Kidney glomerular epithelial cell (primary cell): ENCODE results near the gene PIP5K1C.
A peak's percentile ranks its signal among the peaks of the same experiment; 100 is the strongest.

Experiments
- DNase-seq: peaks from one replicate; lab custom pipeline; 2025; lab: John Stamatoyannopoulos, UW

PIP5K1C gene

DNA sequence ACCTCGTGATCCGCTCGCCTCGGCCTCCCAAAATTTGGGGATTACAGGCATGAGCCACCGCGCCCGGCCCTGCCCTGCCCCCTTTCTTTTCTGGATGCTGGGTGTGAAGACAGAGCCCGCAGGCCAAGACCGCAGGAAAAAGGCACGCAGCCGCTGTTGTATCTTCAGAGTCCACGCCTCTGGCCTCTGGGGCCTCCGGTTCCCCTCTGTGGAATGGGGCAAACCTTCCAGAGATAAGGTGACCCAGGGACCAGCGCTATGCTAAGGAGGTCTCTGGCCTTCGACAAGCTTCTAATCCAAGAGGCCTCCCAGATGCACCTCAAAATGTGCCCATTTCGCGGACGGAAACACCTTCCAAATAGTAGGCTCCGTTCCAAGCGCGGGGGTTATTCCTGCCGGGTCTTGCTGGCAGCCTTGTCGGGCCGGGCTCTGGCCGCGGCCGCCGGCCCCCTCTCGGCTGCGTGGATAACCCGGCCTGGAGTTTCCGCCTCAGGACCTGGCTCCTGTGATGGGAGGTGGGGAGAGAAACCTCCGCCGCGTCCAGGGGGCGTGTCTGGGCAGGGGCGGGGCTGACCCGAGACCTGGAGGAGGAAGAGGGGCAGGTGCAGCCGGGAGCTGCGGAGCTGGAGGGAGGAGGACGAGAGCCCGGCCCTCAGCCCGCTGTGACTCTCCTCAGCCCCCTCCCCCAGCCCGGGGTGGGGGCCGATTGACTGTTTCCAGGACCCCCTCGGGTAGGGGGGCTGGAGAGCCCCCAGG is 21.0 kb upstream of the PIP5K1C start:
- DNase-seq, result peak; percentile 64

DNA sequence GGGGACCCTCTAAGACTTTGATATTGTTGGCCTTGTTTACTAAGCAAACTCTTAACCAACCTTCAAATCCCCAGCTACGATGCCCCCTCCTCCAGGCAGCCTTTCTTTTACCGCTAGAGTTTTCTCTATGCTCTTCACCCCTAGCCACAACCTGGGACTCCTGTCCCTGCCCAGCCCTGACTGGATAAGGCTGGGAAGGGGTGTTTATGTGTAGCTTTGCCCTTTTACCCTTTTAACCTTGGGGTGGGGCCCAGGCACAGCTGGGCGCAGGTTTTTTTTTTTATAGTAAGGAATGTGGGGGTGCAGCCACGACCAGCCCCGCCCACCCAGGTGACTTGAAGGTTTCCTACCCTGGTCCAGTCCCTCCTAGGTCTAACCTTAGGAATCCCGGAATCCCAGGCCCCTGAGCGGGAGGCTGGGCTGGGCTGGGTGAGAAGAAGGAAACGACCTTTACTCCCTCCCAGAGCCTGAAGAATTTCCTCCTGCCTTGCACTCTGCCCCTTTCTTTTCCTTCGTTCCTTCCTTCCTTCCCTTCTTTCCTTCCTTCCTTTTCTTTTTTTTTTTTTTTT is 20.2 kb upstream of the PIP5K1C start:
- no peak for DNase-seq

DNA sequence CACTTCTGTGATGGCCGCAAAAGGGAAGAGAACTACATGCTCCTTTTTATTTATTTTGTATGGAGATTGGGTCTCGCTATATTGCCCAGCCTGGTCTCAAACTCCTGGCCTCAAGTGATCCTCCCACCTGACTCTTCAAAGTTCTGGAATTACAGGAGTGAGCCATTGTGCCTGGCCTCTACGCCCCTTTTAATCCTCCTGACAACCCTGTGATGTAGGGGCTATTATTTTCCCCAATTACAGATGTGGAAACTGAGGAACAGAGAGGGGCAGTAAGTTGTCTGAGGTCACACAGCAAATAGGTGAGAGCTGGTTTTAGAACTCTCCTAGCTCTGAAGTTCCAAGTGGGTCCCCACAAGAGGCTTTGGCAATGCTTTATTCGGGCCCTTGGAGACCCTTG is 19.6 kb upstream of the PIP5K1C start:
- DNase-seq, result no peak

DNA sequence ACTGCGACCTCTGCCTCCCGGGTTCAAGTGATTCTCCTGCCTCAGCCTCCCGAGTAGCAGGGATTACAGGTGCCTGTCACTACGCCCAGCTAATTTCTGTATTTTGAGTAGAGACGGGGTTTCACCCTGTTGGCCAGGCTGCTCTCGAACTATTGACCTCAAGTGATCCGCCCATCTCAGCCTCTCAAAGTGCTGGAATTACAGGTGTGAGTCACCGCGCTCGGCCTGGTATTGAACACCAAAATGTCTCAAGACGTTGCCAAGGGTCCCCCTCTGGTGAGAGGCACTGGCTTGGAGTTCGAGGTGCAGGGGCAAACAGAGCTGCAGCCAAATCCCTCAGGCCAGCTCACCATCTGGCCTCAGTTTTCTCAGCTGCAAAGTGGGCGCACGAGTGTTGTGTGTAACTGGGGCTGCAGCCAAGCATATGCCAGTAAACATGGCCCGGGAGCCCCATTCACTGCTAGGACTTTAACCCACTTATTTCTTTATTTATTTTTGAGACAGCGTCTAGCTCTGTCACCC is 15.9 kb upstream of the PIP5K1C start:
- no peak for DNase-seq

DNA sequence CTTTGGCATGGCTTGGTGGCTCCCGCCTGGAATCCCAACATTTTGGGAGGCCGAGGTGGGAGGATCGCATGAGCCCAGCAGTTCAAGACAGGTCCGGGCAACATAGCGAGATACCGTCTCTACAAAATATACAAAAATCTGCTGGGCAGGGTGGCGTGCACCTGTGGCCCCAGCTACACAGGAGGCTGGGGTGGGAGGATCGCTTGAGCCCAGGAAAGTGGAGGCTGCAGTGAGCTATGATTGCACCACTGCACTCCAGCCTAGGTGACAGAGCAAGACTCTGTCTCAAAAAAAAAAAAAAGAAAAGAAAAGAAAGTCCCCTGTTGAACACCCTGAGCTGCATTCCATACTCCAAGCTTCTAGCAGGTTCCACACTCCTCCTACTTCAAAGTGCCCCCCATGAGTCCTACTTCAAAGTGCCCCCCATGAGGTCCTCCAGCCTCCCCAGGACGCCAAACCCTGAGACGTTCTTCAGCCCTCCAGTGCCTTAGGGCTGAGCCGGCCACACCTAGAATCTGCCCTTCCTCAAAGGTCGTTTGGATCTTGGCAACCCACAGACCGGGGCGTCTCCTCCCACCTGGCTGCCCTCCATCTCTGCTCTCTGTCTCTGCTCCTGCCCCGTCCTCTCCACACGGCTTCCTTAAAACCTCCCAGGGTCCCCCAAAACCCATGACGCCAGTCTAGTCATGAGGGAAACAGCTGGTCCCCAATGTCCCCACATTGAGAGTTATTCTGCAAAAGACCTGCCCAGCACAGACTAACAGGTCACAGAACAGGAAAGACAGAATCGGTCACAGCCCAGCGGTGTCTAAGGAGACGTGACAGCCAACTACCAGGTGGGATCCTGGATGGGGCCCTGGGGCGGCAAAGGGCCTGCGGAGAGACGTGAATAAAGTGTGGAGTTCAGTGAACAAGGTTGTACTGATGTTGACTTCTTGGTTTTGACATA is 12.7 kb upstream of the PIP5K1C start:
- DNase-seq, result no peak

DNA sequence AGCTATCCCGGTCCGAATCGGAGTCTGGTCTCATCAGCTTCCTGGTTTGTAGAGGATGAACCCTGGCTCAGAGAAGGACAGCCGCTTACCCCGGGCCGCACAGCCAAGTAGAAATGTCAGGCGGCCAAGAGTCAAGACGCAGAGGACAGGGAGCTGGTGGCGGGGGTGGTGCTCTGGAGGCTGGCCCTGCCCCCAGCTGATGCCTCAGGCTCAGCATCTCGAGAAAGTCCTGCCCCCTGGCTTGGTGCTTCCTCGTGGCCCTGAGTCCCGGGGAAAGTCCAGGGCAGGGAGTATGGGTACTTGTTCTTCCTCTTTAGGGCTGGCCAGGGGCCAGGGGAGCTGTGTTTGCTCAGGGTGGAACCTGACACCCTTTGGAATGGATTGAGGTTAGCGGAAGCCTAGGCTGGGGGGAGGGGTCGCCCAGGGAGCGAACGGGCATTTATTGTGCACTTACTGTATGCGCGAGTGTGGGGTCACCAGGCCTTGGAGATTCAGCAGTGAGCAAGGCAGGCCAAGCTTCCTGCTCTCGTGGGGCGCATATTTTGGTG is 10.1 kb upstream of the PIP5K1C start:
- DNase-seq, result no peak

DNA sequence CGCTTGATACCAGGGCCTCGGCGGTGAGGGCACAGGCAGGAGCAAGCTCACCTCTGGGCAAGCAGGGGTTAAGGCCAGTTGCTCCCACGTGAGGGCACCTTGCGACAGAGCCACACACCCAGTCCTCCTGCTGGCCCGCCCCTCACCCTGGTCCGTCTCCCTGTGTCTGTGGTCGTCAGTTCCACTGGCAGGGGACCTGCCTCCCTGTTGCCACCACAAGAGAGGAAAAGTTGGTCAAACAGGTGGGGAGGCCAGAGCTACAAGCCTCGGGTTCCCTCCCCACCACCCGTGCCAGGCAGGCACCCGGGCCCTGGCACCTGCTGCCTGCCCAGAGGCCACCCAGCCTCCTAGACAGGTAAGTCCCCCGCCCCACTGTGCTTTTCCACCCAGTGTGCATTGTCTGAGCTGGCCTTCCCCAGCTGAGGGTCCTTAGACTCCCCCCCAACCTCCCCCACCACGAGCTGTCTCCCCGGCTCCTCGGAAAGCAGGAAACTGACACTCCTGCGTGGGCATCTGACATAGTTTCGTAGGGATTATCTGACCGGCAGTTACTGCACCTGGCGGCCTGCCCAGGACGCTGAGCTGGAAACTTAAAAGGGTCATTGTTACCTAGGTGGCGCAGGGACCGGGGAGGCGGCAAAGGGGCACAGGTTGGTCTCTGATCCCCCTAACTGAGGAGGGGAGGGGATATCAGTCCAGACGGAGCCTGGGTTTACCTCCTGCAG is 8.1 kb upstream of the PIP5K1C start, which contains the start of gene TJP3:
Gene TJP3, plus strand, starts transcription at position 178 of the 725 bp plus-strand sequence. CDS start 20,049 bp downstream, outside the sequence.
- no peak for DNase-seq

DNA sequence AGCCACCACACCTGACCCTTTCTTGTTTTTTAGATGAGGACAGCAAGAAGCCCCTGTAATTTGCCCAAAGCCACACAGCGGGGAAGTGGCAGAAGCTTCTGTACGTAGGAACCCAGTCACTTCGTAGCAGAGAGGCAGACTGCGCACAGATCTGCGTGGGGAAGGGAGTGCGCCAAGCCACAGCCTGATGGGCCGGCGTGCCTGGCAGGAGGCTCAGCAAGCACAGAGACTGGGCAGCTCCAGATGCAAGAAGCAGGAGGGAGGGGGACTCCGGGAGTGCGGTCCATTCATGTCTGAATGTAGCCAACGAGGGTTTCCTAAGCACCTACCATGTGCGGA is 7.6 kb upstream of the PIP5K1C start:
- no peak for DNase-seq

DNA sequence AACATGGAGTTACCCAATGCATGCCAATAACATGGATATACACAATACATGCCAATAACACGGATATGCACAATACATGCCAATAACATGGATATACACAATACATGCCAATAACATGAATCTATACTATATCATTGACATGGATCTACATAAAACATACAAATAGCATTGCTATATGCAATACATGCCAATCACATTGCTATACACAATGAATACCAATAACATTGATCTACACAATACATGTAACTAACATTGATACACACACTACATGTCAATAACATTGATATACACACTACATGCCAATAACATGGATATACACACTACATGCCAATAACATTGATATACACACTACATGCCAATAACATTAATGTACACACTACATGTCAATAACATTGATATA is 932 bp upstream of the PIP5K1C start:
- DNase-seq, result no peak

DNA sequence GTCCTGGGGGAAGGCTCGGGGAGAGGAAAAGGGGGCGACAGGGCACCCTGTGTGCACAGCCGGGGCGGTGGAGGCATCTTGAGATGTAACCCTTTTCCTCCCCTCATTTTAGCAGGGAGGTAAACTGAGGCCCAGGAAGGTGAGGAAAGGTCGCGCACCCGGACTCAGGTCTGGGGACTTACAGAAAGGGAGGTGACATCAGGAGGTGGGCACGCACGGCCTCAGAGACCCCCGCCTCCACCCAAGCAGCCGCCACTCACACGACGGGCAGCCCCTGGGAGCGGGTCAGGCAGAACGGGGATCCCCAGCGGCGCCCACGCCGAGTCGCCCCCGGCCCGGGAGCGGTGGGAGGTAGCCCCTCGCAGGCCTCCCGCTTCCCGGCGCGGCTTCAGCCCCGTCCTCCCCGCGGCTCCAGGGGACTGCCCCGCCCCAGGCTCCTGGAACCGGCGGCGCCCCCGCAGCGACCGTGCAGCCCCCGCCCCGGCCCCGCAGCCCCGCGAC is 477 bp downstream of the PIP5K1C start:
- DNase-seq, result no peak

DNA sequence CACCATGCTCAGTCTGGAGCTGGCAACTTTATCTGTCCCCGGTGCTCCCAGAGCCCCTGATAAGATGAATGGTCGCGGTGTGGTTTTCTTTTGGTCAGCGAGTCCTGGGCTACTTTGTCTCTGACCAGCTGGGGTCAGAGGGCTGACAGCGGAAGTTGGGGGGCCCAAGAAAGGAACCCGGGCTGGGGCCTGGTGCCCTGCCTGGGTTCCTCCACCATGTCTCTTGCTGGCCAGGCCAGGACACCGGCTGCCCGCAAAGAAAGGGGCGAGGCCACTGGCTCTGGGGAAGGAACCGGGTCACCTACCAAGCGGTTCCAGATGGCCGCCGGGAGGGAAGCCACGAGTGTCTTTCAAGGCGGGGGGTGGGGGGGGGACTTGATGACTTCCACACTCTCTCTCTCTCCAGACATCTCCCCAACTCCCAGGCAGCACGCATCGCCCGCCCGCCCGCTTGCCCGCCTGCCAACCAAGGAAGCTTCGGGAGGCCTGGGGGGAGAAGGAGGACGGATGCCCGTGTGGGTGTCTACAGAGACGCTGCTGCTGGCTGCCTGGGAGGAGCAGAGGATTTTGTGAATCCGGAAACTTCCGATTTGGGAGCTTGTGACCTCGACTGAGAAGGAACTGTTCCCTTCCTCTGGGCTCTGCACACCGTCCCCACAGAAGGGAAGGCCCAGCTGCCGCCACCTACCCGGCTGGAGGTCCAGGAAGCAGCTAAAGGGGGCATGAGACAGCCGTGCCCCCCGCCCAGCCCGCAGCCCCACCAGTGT is 1.1 kb downstream of the PIP5K1C start:
- no peak for DNase-seq

DNA sequence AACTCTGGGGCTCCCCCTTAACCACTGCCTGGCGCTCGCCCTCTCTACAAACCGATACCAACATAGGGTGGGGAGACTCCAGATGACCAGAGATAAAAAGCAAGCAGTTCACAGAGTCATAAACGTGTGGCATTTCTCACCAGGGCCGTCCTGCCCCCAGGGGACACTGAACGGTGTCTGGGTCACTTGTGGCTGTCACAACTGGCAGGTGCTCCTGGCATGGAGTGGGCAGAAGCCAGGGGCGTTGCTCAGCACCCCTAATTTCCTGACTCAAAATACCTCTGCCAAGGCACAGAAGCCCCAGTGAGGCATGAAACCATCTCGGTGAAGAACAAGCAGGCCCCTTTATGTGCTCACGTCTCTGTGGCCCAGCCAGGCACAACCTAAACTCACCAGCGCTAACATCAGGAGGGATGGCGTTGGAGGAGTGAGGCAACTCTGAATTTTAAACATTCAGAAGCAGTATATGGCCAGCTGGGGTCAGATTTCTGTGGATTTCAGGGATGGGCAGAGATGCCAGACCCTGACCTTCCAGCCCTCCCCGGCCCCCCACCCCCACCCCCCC is 1.8 kb downstream of the PIP5K1C start:
- DNase-seq, result no peak

DNA sequence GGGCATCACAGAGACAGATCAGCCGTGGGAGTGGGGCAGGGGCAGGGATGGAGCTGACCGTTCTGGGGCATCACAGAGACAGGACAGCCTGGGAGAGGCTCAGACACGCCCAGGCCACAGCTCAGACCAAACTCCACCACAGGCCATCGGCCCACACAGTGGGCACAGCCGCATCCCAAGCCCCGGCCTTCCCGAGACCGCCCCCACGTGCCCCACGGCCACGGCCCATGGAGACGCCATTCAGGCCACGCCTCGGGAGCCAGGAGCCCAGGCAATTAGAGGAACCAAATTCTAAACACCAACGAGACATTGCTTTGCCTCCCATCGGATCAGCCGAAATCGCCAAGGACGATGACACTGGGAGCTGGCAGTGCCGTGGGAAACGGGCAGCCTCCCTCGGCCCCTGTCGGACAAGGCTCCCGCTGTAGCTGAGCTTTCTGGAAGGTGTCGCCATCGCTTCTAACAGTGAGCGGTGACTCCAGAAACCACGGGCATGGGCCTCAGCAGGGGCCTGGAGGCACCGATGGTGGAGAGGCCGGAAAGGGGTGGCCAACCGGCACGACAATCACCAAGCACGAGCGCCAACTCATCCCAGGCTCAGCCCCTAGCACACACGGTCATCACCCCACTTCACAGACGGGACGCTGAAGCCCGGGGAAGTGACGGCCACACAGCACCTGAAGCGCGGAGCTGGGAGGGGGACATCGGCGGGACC is 2.4 kb downstream of the PIP5K1C start:
- DNase-seq, result no peak

DNA sequence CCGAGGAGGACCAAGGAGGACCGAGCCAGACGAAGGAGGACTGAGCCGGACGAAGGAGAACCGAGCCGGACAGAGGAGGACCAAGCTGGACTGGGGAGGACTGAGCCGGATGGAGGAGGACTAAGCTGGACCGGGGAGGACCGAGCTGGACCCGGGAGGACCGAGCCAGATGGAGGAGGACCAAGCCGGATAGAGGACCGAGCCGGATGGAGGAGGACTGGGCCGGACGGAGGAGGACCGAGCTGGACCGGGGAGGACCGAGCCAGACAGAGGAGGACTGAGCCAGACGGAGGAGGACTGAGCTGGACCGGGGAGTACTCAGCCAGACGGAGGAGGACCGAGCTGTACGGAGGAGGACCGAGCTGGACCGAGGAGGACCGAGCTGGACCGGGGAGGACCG is 3.2 kb downstream of the PIP5K1C start:
- DNase-seq, result no peak

DNA sequence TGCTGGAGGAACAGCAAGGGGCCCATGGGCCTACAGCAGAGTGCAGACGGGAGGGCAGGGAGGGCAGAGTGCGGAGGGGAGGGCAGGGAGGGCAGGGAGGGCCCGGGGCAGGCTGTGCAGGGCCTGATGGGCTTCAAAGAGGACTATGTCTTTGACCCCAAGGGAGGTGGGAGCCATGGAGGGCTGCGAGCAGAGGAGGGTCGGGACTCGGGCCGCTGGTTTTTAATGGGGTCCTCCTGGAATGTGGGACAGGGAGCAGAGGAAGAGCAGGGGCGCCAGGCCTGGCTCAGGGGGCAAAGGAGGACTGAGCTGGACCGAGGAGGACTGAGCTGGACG is 3.6 kb downstream of the PIP5K1C start:
- DNase-seq, result no peak

DNA sequence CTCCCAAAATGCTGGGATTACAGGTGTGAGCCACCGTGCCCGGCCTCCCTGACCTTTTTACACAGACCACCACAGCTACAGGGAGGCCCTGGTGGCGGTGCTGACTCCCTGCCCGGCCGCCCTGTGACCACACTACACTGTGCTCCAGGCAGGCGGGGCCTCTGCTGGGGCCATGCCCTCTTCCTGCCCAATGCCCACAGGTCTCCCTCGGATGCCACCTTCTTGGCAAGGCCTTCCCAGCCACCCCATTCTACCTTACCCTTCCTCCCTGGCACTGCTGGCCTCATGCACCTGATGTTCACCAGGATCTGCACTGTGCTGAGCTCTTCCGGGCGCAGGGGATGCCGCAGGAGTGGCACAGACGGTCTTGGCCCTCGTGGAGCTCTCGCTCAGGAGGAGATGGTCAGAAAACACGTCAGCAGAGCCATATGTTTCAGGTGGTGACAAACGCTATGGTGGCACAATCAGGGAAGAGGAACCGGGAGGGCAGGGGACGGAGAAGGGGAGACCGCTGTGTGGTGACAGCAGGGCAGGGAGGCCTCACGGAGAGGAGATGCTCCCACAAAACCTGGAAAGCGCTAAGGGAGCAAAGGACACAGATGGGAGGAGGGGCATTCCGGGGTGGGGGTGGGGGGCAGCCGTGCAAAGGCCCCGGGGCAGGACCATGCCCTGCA is 4.1 kb downstream of the PIP5K1C start:
- DNase-seq, result no peak

DNA sequence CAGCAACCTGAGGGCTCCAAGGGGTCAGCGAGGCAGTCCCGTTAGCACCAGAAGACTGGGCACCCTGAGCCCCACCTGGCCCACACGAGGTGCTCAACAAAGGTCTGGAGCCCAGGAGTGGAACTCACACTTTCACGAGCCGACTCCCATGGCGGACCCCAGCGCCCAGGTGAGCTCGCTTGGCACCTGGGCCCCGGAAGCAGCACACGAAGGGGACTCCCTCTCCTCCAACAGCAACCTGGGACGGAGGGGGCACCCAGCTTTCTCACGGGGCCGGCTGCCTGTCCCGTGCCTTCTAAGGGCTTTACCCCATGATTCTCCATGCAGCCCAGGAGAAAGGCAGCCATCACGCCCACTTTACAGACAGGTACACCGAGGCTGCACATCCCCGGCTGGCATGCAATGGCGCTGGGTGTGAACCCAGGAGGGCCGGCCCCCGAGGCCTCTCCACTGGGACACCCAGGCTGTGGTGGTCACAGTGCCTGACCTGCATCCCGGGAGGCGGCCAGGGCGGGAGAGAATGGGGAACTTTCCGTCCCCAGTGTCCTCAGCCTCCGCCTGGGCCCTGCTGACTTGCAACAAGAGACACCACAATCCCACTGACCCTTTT is 5.0 kb downstream of the PIP5K1C start:
- no peak for DNase-seq

DNA sequence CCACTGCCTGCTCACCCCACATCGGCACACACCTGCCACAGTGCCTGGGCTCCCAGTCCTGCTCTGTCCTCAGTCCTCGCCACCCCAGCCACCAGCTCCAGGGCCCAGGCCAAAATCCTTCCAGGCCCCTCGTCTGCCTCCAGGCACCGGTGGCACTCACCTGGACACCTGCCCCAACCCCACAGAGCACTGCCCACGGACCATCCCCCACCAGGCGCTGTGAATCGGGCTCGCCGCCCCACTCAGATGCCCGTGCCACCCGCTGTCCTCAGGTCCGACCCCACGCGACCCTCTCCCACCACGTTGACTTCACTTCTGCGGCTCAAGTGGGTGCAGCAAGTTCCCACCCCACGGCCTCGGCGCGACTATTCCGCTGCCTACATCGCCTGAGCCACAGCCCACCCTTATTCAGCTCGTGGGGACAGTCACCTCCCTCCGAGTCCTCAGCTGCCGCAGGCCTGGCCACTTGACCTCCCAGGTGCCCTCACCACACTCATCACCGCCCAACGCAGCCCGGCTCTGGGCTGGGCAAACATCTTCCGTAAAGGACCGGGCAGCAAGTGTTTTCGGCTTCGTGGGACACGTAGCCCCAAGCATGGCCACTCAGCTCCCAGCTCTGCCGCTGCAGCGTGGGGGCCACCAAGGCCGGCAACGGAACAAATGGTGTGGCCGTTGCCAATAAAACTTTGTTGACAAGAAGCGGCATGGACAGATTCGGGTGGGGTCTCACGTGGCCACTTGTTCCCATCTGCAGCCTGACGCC is 5.7 kb downstream of the PIP5K1C start:
- no peak for DNase-seq
